Panc1 (cell line): ENCODE data around the gene INCENP. TPM values are rescaled to one million over a fixed set of nuclear protein-coding genes. Genes with fewer than 3 reads are reported as not detected.
A peak's percentile ranks its signal among the peaks of the same experiment; 100 is the strongest.

Source experiments
- ATAC-seq: fragments of 200-7000 bp; cut with Tn5 transposase; 2 replicates; pipeline ENCODE4 v1.9.1; 2020; ENCODE audit warnings: mild to moderate bottlenecking, moderate library complexity
- Bru-seq: library from RNA; stranded (reverse); fragments of 400-500 nt; gene quantifications from one replicate; lab custom pipeline; 2021; lab: Mats Ljungman, UMichigan
- BruChase-seq, 2 experiments: library from RNA; stranded (reverse); fragments of 400-500 nt; gene quantifications; one replicate each; lab custom pipeline; 2021; lab: Mats Ljungman, UMichigan
- BruUV-seq: library from RNA; stranded (reverse); fragments of 400-500 nt; replicated peaks from 2 replicates; lab custom pipeline; 2021; lab: Mats Ljungman, UMichigan
- CTCF ChIA-PET: fragments of 300-600 bp; sonication (Branson Sonifier 250); formaldehyde crosslinking; loops from one replicate; lab custom pipeline; 2022; ENCODE audit warnings: antibody characterized with exemption; lab: Charles Lee
- POLR2A ChIA-PET: fragments of 300-600 bp; sonication (Branson Sonifier 250); formaldehyde crosslinking; loops from one replicate; lab custom pipeline; 2022; ENCODE audit warnings: antibody characterized with exemption; lab: Charles Lee
- DNase-seq: peaks from one replicate; pipeline ENCODE4 v3.0.0-alpha.2; 2010; ENCODE audit warnings: low read depth, low spot score
- H3K27ac ChIP-seq: 2 replicates; pipeline ENCODE4 v1.5.1; 2011; ENCODE audit warnings: mild to moderate bottlenecking, low read length, inconsistent platforms
- H3K27me3 ChIP-seq: fragments of 200-500 bp; sonication (Bioruptor generic); 2 replicates; pipeline ENCODE4 v1.6.0; 2014; ENCODE audit warnings: low read length, inconsistent platforms; ENCODE audit not compliant: control insufficient read depth, insufficient read depth
- H3K36me3 ChIP-seq: fragments of 200-500 bp; sonication (Bioruptor generic); 2 replicates; pipeline ENCODE4 v1.5.1; 2014; ENCODE audit warnings: inconsistent platforms, mild to moderate bottlenecking, low read length, moderate library complexity; ENCODE audit not compliant: control insufficient read depth, insufficient read depth
- H3K4me1 ChIP-seq: 2 replicates; pipeline ENCODE4 v1.5.1; 2011; ENCODE audit warnings: inconsistent platforms, mild to moderate bottlenecking, low read length, moderate library complexity; ENCODE audit not compliant: control insufficient read depth, insufficient read depth
- H3K4me3 ChIP-seq, 2 experiments: 2 replicates each; pipeline ENCODE4 v1.5.1; 2011 to 2012; ENCODE audit warnings: low read depth in 2 of 2, low read length in 2 of 2, mild to moderate bottlenecking in 2 of 2, inconsistent platforms in 1 of 2, moderate library complexity in 1 of 2
- H3K9me3 ChIP-seq: fragments of 200-500 bp; sonication (Bioruptor generic); 2 replicates; pipeline ENCODE4 v1.5.1; 2014; ENCODE audit warnings: low read depth, mild to moderate bottlenecking, inconsistent platforms, low read length, moderate library complexity; ENCODE audit not compliant: control insufficient read depth, insufficient read depth
- CTCF ChIP-seq: fragments of 450-650 bp; IDR thresholded peaks from 2 replicates; pipeline ENCODE4 v1.5.1; 2017; ENCODE audit warnings: mild to moderate bottlenecking
- POLR2AphosphoS5 ChIP-seq: IDR thresholded peaks from 2 replicates; pipeline ENCODE4 v1.6.1; 2012; ENCODE audit warnings: mild to moderate bottlenecking, low read depth, low read length, moderate library complexity
- REST ChIP-seq, 2 experiments: IDR thresholded peaks; 2 replicates each; pipeline ENCODE4 v1.6.1; 2011 to 2012; ENCODE audit warnings: low read depth in 2 of 2, control low read depth in 1 of 2, low read length in 1 of 2, mild to moderate bottlenecking in 1 of 2, moderate library complexity in 1 of 2; ENCODE audit not compliant: insufficient read depth in 1 of 2
- SIN3A ChIP-seq: IDR thresholded peaks from 2 replicates; pipeline ENCODE4 v1.6.1; 2012; ENCODE audit warnings: low read depth, mild to moderate bottlenecking, low read length, moderate library complexity, borderline replicate concordance; ENCODE audit not compliant: insufficient read depth
- TCF7L2 ChIP-seq: IDR thresholded peaks from 2 replicates; pipeline ENCODE4 v1.6.1; 2011; ENCODE audit warnings: mild to moderate bottlenecking, low read depth, low read length, inconsistent platforms
- in situ Hi-C: cut with HindIII; loops from 2 replicates; pipeline ENCODE4 v1.10.0; 2016; ENCODE audit warnings: low sequenced_read_pairs, low pct_unique_long_range_greater_than_20kb
- intact Hi-C: fragments of 100-400 bp; cut with micrococcal nuclease; formaldehyde crosslinking; loops from one replicate; pipeline ENCODE4 v1.10.0; 2022; ENCODE audit not compliant: unreplicated experiment
- long read RNA-seq: library from polyadenylated mRNA; unstranded; transcript quantifications from one replicate; pipeline ENCODE4 v2.0.0, GENCODE V29; 2021; ENCODE audit not compliant: unreplicated experiment
- polyA plus RNA-seq: library from polyadenylated mRNA; unstranded; fragments of >200 nt; gene quantifications from one replicate; pipeline ENCODE4 v1.2.1, GENCODE V29; 2012; ENCODE audit warnings: missing spikeins; ENCODE audit not compliant: insufficient read length
- total RNA-seq: library from RNA; stranded (reverse); gene quantifications from one replicate; pipeline ENCODE4 v1.2.1, GENCODE V29; 2021; ENCODE audit not compliant: unreplicated experiment

Gene INCENP
- total RNA-seq (81.5 TPM), Bru-seq, nascent RNA (percentile 82 among the genes with signal in this experiment), BruChase-seq, experiment 1, labeled RNA remaining after a 2-hour chase (percentile 84 among the genes with signal in this experiment), BruChase-seq, experiment 2, labeled RNA remaining after a 6-hour chase (percentile 89 among the genes with signal in this experiment)
- polyA plus RNA-seq = 35.1 TPM
- long read RNA-seq, partial matches to known transcripts = 2 of 15 reads
- long read RNA-seq, other reads (novel, unspliced or antisense) = 13 of 15 reads

GRCh38 chr11:62123669-62124185 lies at the start of gene INCENP:
INCENP (plus strand) TSS chr11:62124011; CDS start chr11:62128162, 4,151 bp downstream.
- TF ChIP-seq TCF7L2 (peak; percentile 98), CTCF (no peak), POLR2AphosphoS5 (peak; percentile 85), SIN3A (no peak), REST (IDR thresholded peaks at IDR 0.05; ENCODE audit: insufficient read depth in 1 of 2, low read depth in 2 of 2, low read length in 1 of 2) (no peak; a peak in 1 of 4 replicates)
- no peaks in the 10 kb centered on the region for H3K27me3 ChIP-seq
- in situ Hi-C loops = no loop called here
- BruUV-seq = no TSS peak
- CTCF ChIA-PET = interaction anchor here (0.6 to 1.2 kb wide), 2 partner anchors 175 to 216 kb away, joined by 3 to 4 read pairs; partner anchors contain the start of gene SCGB1D4
- POLR2A ChIA-PET = no interaction called here
- H3K36me3 ChIP-seq = peaks cover 9% of the 10 kb centered on the region; the same call in 1 of the 2 replicates
- no peaks in the 10 kb centered on the region for H3K9me3 ChIP-seq
- H3K27ac ChIP-seq = peak within 1 kb of the TSS; percentile 95
- H3K4me3 ChIP-seq = peak within 1 kb of the TSS; percentile 94 to 96
- ATAC-seq (peak; percentile 99), DNase-seq (peak; percentile 95)
- intact Hi-C loops = no loop called here
- peaks cover 18% of the 10 kb centered on the region for H3K4me1 ChIP-seq

- BruUV-seq = no TSS peak
- in situ Hi-C loops (no loop called here), intact Hi-C loops (no loop called here)
- CTCF ChIA-PET = no interaction called here
- no peaks in the 10 kb centered on the region for H3K4me1 ChIP-seq
- no peaks in the 10 kb centered on the region for H3K9me3 ChIP-seq
- H3K36me3 ChIP-seq = no peaks in the 10 kb centered on the region
- no peaks in the 10 kb centered on the region for H3K27me3 ChIP-seq
- no peak for TF ChIP-seq TCF7L2
- TF ChIP-seq REST (IDR thresholded peaks at IDR 0.05; ENCODE audit: insufficient read depth in 1 of 2, low read depth in 2 of 2, low read length in 1 of 2) = no peak
- TF ChIP-seq SIN3A = no peak
- TF ChIP-seq CTCF = no peak
- TF ChIP-seq POLR2AphosphoS5 = no peak
- ATAC-seq = peak; percentile 51; the same call in 1 of the 2 replicates
- POLR2A ChIA-PET = interaction anchor here (0.6 kb wide), 1 partner anchor 165 kb away, joined by 3 read pairs; no protein-coding TSS in a partner anchor
- no peak for DNase-seq
- no peak overlapping the region for H3K27ac ChIP-seq
- H3K4me3 ChIP-seq = no peak overlapping the region
Measured at GRCh38 chr11:62075438-62075837, 48.4 kb upstream of the INCENP start.
